HCT116 (cell line): Measurements from ENCODE around the gene IL1RAPL1.

ENCODE experiments used
- JUND ChIP-seq: IDR thresholded peaks from 2 replicates; pipeline ENCODE4 v1.6.1; 2012
- POLR2AphosphoS5 ChIP-seq: IDR thresholded peaks from 2 replicates; pipeline ENCODE4 v1.6.1; 2011; ENCODE audit warnings: mild to moderate bottlenecking, low read depth, low read length, moderate library complexity
- RAD21 ChIP-seq: IDR thresholded peaks from 2 replicates; pipeline ENCODE4 v1.6.1; 2012; ENCODE audit warnings: low read depth, mild to moderate bottlenecking
- YY1 ChIP-seq: IDR thresholded peaks from 2 replicates; pipeline ENCODE4 v1.6.1; 2011; ENCODE audit warnings: low read length, low read depth, moderate library complexity, mild to moderate bottlenecking; ENCODE audit not compliant: insufficient replicate concordance; ENCODE audit errors: extremely low read depth
- ZFX ChIP-seq: fragments of 450-650 bp; IDR thresholded peaks from 2 replicates; pipeline ENCODE4 v1.6.1; 2017
- TF ChIP-seq, protein P1 (sequence below), 3 experiments: fragments of 200-600 bp in 1 of 3; sonication (generic) in 1 of 3; IDR thresholded peaks in 2 of 3; conservative IDR thresholded peaks in 1 of 3; 2 replicates each; pipeline ENCODE4 v1.5.1; 2012 to 2017; ENCODE audit warnings: low read depth in 2 of 3, low read length in 2 of 3, antibody characterized with exemption in 1 of 3, borderline replicate concordance in 1 of 3, control low read depth in 1 of 3, mild to moderate bottlenecking in 1 of 3, mixed read lengths in 1 of 3, mixed run types in 1 of 3, moderate library complexity in 1 of 3; ENCODE audit not compliant: insufficient read depth in 1 of 3
- TF ChIP-seq, protein P2 (sequence below): IDR thresholded peaks from 2 replicates; pipeline ENCODE4 v1.6.1; 2012
- TF ChIP-seq, protein P3 (sequence below): IDR thresholded peaks from 2 replicates; pipeline ENCODE4 v1.6.1; 2012

DNA sequence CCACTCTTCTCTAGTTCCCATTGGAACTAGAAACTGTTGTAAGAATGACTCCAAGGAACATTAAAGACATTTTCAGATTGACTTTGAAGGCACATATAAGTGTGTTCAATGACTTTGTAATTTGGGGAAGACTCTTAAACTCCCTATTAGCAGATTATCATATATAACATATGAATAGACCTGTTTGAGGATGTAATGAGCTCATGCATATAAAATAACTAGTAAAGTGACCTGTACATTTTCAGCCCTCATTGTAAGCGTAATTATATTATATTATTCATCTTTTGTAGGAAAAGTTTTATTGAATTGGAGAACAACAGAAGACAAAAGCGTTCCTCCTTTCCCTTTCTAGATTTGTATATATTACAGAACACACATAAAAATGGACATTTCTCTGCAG is 455.1 kb downstream of the IL1RAPL1 start:
- TF ChIP-seq, protein P1, sequence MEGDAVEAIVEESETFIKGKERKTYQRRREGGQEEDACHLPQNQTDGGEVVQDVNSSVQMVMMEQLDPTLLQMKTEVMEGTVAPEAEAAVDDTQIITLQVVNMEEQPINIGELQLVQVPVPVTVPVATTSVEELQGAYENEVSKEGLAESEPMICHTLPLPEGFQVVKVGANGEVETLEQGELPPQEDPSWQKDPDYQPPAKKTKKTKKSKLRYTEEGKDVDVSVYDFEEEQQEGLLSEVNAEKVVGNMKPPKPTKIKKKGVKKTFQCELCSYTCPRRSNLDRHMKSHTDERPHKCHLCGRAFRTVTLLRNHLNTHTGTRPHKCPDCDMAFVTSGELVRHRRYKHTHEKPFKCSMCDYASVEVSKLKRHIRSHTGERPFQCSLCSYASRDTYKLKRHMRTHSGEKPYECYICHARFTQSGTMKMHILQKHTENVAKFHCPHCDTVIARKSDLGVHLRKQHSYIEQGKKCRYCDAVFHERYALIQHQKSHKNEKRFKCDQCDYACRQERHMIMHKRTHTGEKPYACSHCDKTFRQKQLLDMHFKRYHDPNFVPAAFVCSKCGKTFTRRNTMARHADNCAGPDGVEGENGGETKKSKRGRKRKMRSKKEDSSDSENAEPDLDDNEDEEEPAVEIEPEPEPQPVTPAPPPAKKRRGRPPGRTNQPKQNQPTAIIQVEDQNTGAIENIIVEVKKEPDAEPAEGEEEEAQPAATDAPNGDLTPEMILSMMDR (IDR thresholded peaks at IDR 0.05 in 2 of 3, conservative IDR thresholded peaks at IDR 0.05 in 1 of 3; ENCODE audit: borderline replicate concordance in 1 of 3, insufficient read depth in 1 of 3, low read depth in 2 of 3, low read length in 2 of 3): no peak
- TF ChIP-seq POLR2AphosphoS5 (no peak), YY1 (no peak), RAD21 (no peak), JUND (no peak), ZFX (no peak)
- TF ChIP-seq, protein P2, sequence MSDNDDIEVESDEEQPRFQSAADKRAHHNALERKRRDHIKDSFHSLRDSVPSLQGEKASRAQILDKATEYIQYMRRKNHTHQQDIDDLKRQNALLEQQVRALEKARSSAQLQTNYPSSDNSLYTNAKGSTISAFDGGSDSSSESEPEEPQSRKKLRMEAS: no peak
- TF ChIP-seq, protein P3, sequence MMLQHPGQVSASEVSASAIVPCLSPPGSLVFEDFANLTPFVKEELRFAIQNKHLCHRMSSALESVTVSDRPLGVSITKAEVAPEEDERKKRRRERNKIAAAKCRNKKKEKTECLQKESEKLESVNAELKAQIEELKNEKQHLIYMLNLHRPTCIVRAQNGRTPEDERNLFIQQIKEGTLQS: no peak
